K562 (cell line): Measurements from ENCODE around the gene STUB1. TPM values are rescaled to one million over a fixed set of nuclear protein-coding genes. Genes with fewer than 3 reads are reported as not detected.

ENCODE experiments used
- C11orf30 ChIP-seq: fragments of 450-650 bp; IDR thresholded peaks from 2 replicates; pipeline ENCODE4 v1.6.1; 2016; ENCODE audit warnings: low read depth, mild to moderate bottlenecking
- FOSL1 ChIP-seq: fragments of 200-800 bp; sonication (Bioruptor generic); conservative IDR thresholded peaks from 2 replicates; pipeline ENCODE4 v1.6.1; 2016; ENCODE audit warnings: missing genetic modification characterization, missing compliant biosample characterization
- HEY1 ChIP-seq: fragments of 250-450 bp; sonication (Bioruptor Pico); IDR thresholded peaks from 2 replicates; pipeline ENCODE4 v1.5.0; 2020; ENCODE audit warnings: mild to moderate bottlenecking, moderate library complexity, borderline replicate concordance
- HMG20A ChIP-seq: fragments of 450-650 bp; formaldehyde crosslinking; conservative IDR thresholded peaks from 2 replicates; pipeline ENCODE4 v1.4.0; 2020; ENCODE audit warnings: mild to moderate bottlenecking, mixed read lengths
- JUN ChIP-seq, 2 experiments: sonication (generic) in 1 of 2; formaldehyde crosslinking in 1 of 2; IDR thresholded peaks; 2 replicates each; pipeline versions ENCODE4 v1.6.1 to v1.8.0; 2012 to 2022; ENCODE audit warnings: borderline replicate concordance in 2 of 2, mild to moderate bottlenecking in 2 of 2, improper control_type of control experiment in 1 of 2, low read depth in 1 of 2, low read length in 1 of 2, missing genetic modification reagents in 1 of 2
- MLX ChIP-seq, 2 experiments: fragments of 450-650 bp in 1 of 2; sonication (generic) in 1 of 2; formaldehyde crosslinking; conservative IDR thresholded peaks; 2 replicates each; pipeline versions ENCODE4 v1.4.0 to v1.8.1; 2020 to 2022; ENCODE audit warnings: mild to moderate bottlenecking in 1 of 2, missing genetic modification reagents in 1 of 2
- NR3C1 ChIP-seq: sonication (generic); formaldehyde crosslinking; IDR thresholded peaks from 2 replicates; pipeline ENCODE4 v1.8.1; 2022; ENCODE audit warnings: missing genetic modification reagents
- PHB2 ChIP-seq: fragments of 450-650 bp; IDR thresholded peaks from 2 replicates; pipeline ENCODE4 v1.6.1; 2017; ENCODE audit warnings: low read depth
- RBM22 ChIP-seq: fragments of 200-400 bp; formaldehyde crosslinking; IDR thresholded peaks from 2 replicates; pipeline ENCODE4 v1.6.1; 2018; ENCODE audit warnings: low read length, low read depth; ENCODE audit not compliant: poor library complexity, severe bottlenecking
- TAF15 ChIP-seq: fragments of 200-400 bp; formaldehyde crosslinking; IDR thresholded peaks from 2 replicates; pipeline ENCODE4 v1.6.1; 2017; ENCODE audit warnings: mild to moderate bottlenecking, low read depth, low read length, moderate library complexity
- TBP ChIP-seq: optimal IDR thresholded peaks from 2 replicates; pipeline ENCODE3; 2011; ENCODE audit warnings: low read depth, low read length, improper control_type of control experiment
- USF1 ChIP-seq: sonication (generic); formaldehyde crosslinking; IDR thresholded peaks from 2 replicates; pipeline ENCODE4 v1.9.0; 2022; ENCODE audit warnings: mild to moderate bottlenecking, missing genetic modification reagents
- ZBTB17 ChIP-seq: fragments of 450-650 bp; formaldehyde crosslinking; IDR thresholded peaks from 2 replicates; pipeline ENCODE4 v1.4.0; 2020; ENCODE audit warnings: mild to moderate bottlenecking
- ZNF197 ChIP-seq: fragments of 200-800 bp; sonication (Bioruptor generic); IDR thresholded peaks from 2 replicates; pipeline ENCODE4 v1.6.1; 2016; ENCODE audit warnings: low read depth, missing genetic modification characterization, missing compliant biosample characterization
- ZNF395 ChIP-seq: fragments of 200-800 bp; sonication (Bioruptor generic); IDR thresholded peaks from 2 replicates; pipeline ENCODE4 v1.6.1; 2017; ENCODE audit warnings: missing genetic modification characterization, missing compliant biosample characterization
- ZNF449 ChIP-seq: fragments of 250-450 bp; sonication (Bioruptor Pico); IDR thresholded peaks from 2 replicates; pipeline ENCODE4 v1.8.0; 2022; ENCODE audit warnings: moderate library complexity, mild to moderate bottlenecking, inconsistent platforms
- polyA plus RNA-seq, 8 experiments: library from polyadenylated mRNA; depleted of rRNA in 4 of 8; stranded (reverse) in 5 of 8; unstranded in 3 of 8; fragments of >200 nt; fragmentation: Nextera tagmentation in 2 of 8; fragmentation: Illumina TruSeq in 1 of 8; extraction: Ambion mirVana in 2 of 8; extraction: Trizol in 1 of 8; gene quantifications; 2 replicates each; pipeline versions ENCODE4 v1.2.1 to v1.2.3, GENCODE V29; 2011 to 2014; ENCODE audit warnings: inconsistent platforms in 1 of 8, missing spikeins in 1 of 8
- total RNA-seq, 7 experiments: library from RNA; depleted of rRNA in 6 of 7; stranded (reverse); fragments of >200 nt in 6 of 7; fragmentation: Illumina TruSeq in 2 of 7; extraction: Trizol in 2 of 7; gene quantifications; 2 replicates each; pipeline versions ENCODE4 v1.2.1 to v1.2.3, GENCODE V29; 2011 to 2021; ENCODE audit warnings: low replicate concordance in 1 of 7
- TF ChIP-seq, protein P1 (sequence below): fragments of 250-450 bp; sonication (Bioruptor Pico); IDR thresholded peaks from 2 replicates; pipeline ENCODE4 v1.4.0; 2020; ENCODE audit warnings: mild to moderate bottlenecking, moderate library complexity
- TF ChIP-seq, protein P2 (sequence below): fragments of 450-650 bp; IDR thresholded peaks from 2 replicates; pipeline ENCODE4 v1.6.1; 2016; ENCODE audit warnings: missing biosample characterization, missing genetic modification characterization

STUB1 gene
- total and polyA plus RNA-seq, 9 of the 15 experiments (the other 6 are each of a cell fraction or from before 2014, with no cell fraction given), result 10.6 to 251 (median 152) TPM

DNA sequence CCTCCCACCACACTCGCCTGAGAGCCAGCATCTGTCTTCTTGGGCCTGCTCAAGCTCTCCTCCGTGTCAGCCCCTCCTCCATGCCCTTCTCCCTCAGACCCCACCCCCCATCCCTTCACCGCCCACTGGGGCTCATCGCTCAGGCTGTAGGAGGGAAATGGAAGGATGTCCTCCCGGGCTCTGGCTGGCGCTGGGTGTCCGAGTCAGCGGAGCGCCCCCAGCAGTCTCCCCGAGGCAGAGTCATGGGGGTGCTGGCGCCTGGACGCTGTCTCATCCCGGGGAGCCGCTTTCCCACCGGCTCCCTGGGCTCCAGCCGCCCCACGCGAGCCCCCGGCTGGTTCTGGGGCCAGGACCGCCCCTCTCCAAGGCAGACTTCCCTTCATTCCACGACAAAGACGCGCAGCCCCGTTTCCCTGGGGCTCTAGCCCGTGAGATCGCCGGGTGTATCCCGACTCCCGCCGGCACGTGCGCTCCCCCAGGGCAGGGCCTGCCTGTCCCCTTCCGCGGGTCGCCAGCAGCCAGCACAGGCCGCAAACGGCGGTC lies 40.3 kb downstream of the STUB1 start (continued):
- TF ChIP-seq ZNF449 (CRISPR knock-in tag) (no peak), TBP (peak; percentile 51), PHB2 (no peak), HMG20A (CRISPR knock-in tag) (no peak), ZNF197 (CRISPR knock-in tag) (no peak), NR3C1 (no peak; the same call in 1 of the 2 replicates), MLX (CRISPR knock-in tag; conservative IDR thresholded peaks at IDR 0.05) (no peak), RBM22 (peak; percentile 28), HEY1 (no peak), ZBTB17 (CRISPR knock-in tag) (no peak), FOSL1 (tag) (peak; percentile 46; the same call in 1 of the 2 replicates), C11orf30 (no peak; the same call in 1 of the 2 replicates), ZNF395 (CRISPR knock-in tag) (peak; percentile 55; the same call in 1 of the 2 replicates), JUN (IDR thresholded peaks at IDR 0.05; ENCODE audit: borderline replicate concordance, low read depth, low read length) (no peak), JUN (CRISPR knock-in tag; IDR thresholded peaks at IDR 0.05; ENCODE audit: borderline replicate concordance) (no peak), TAF15 (no peak), USF1 (CRISPR knock-in tag) (peak; percentile 18; the same call in 1 of the 2 replicates)
- TF ChIP-seq, protein P1, sequence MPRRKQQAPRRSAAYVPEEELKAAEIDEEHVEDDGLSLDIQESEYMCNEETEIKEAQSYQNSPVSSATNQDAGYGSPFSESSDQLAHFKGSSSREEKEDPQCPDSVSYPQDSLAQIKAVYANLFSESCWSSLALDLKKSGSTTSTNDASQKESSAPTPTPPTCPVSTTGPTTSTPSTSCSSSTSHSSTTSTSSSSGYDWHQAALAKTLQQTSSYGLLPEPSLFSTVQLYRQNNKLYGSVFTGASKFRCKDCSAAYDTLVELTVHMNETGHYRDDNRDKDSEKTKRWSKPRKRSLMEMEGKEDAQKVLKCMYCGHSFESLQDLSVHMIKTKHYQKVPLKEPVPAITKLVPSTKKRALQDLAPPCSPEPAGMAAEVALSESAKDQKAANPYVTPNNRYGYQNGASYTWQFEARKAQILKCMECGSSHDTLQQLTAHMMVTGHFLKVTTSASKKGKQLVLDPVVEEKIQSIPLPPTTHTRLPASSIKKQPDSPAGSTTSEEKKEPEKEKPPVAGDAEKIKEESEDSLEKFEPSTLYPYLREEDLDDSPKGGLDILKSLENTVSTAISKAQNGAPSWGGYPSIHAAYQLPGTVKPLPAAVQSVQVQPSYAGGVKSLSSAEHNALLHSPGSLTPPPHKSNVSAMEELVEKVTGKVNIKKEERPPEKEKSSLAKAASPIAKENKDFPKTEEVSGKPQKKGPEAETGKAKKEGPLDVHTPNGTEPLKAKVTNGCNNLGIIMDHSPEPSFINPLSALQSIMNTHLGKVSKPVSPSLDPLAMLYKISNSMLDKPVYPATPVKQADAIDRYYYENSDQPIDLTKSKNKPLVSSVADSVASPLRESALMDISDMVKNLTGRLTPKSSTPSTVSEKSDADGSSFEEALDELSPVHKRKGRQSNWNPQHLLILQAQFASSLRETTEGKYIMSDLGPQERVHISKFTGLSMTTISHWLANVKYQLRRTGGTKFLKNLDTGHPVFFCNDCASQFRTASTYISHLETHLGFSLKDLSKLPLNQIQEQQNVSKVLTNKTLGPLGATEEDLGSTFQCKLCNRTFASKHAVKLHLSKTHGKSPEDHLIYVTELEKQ (CRISPR knock-in tag), result no peak
- TF ChIP-seq, protein P2, sequence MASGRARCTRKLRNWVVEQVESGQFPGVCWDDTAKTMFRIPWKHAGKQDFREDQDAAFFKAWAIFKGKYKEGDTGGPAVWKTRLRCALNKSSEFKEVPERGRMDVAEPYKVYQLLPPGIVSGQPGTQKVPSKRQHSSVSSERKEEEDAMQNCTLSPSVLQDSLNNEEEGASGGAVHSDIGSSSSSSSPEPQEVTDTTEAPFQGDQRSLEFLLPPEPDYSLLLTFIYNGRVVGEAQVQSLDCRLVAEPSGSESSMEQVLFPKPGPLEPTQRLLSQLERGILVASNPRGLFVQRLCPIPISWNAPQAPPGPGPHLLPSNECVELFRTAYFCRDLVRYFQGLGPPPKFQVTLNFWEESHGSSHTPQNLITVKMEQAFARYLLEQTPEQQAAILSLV (tag), result no peak
